DOHH2 (cell line): ENCODE data around the gene TACC2.

Experiments used
- H3F3A ChIP-seq: fragments of 200-600 bp; sonication (generic), shearing (Covaris generic); 2 replicates; pipeline ENCODE4 v1.6.0; 2016; ENCODE audit warnings: antibody characterized with exemption, mild to moderate bottlenecking; ENCODE audit not compliant: control insufficient read depth, insufficient read depth
- H3K27ac ChIP-seq: fragments of 200-600 bp; sonication (generic); 2 replicates; pipeline ENCODE4 v1.5.1; 2014; ENCODE audit warnings: low read depth, mild to moderate bottlenecking, low read length, moderate library complexity
- H3K27me3 ChIP-seq: fragments of 200-600 bp; sonication (generic); 2 replicates; pipeline ENCODE4 v1.6.1; 2014; ENCODE audit warnings: mild to moderate bottlenecking, low read length, mixed read lengths; ENCODE audit not compliant: control insufficient read depth
- H3K36me3 ChIP-seq: fragments of 200-600 bp; sonication (generic); 2 replicates; pipeline ENCODE4 v1.6.1; 2014; ENCODE audit warnings: mild to moderate bottlenecking, low read length, moderate library complexity, mixed read lengths; ENCODE audit not compliant: control insufficient read depth
- H3K4me1 ChIP-seq: fragments of 200-600 bp; sonication (generic); 2 replicates; pipeline ENCODE4 v1.6.1; 2014; ENCODE audit warnings: mild to moderate bottlenecking, low read length, mixed read lengths; ENCODE audit not compliant: control insufficient read depth
- H3K4me2 ChIP-seq: fragments of 200-600 bp; sonication (generic); 2 replicates; pipeline ENCODE4 v1.6.0; 2014; ENCODE audit warnings: mild to moderate bottlenecking, low read length, moderate library complexity
- H3K4me3 ChIP-seq: fragments of 200-600 bp; sonication (generic); 2 replicates; pipeline ENCODE4 v1.5.1; 2014; ENCODE audit warnings: mild to moderate bottlenecking, low read length, mixed read lengths
- H3K79me2 ChIP-seq: fragments of 200-600 bp; sonication (generic); 2 replicates; pipeline ENCODE4 v1.6.1; 2014; ENCODE audit warnings: mild to moderate bottlenecking, low read length, mixed read lengths; ENCODE audit not compliant: control insufficient read depth
- H3K9me2 ChIP-seq: fragments of 200-600 bp; sonication (generic); replicated peaks from 2 replicates; pipeline ENCODE4 v1.6.1; 2014; ENCODE audit warnings: mild to moderate bottlenecking, low read length, mixed read lengths; ENCODE audit not compliant: control insufficient read depth
- H3K9me3 ChIP-seq: fragments of 200-600 bp; sonication (generic); 2 replicates; pipeline ENCODE4 v1.6.1; 2014; ENCODE audit warnings: antibody characterized with exemption, low read length, mixed read lengths; ENCODE audit not compliant: control insufficient read depth, insufficient read depth
- H4K20me1 ChIP-seq: fragments of 200-600 bp; sonication (generic); 2 replicates; pipeline ENCODE4 v1.6.0; 2014; ENCODE audit warnings: low read depth, mild to moderate bottlenecking, antibody characterized with exemption, low read length, moderate library complexity; ENCODE audit not compliant: control insufficient read depth, insufficient read depth
- CTCF ChIP-seq: fragments of 200-600 bp; sonication (generic); IDR thresholded peaks from one replicate; pipeline ENCODE4 v1.5.1; 2014; ENCODE audit warnings: antibody characterized with exemption, mild to moderate bottlenecking, low read depth, low read length; ENCODE audit not compliant: poor library complexity, severe bottlenecking
- EZH2phosphoT487 ChIP-seq: fragments of 200-600 bp; sonication (generic); IDR thresholded peaks from 2 replicates; pipeline ENCODE4 v1.6.1; 2017; ENCODE audit warnings: borderline replicate concordance, mild to moderate bottlenecking, antibody characterized with exemption, low read length, moderate library complexity, mixed read lengths

Gene TACC2

DNA sequence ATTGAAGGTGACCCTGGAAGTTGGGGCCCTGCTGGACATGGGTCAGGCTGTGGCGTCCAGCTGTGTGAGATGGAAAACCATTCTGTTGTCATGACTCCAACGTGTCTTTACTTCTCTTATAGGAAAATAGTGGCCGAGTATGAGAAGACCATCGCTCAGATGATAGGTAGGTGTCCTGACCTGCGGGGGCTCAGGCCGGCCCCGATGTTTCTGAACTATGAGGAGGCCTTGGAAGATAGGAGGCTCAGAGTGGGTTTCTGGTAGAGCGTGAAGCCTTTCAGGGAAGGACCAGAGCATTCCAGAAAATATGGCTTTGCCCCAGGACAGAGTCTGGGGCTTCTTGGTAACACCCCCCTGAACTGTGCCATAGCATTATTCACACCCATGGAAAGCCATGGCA is 252.9 kb downstream of the TACC2 start:
- H3K36me3 ChIP-seq: no peaks in the 10 kb centered on the region
- H3K4me1 ChIP-seq: no peaks in the 10 kb centered on the region
- no peaks in the 10 kb centered on the region for H3K9me2 ChIP-seq
- no peaks in the 10 kb centered on the region for H3F3A ChIP-seq
- H3K4me2 ChIP-seq: no peak overlapping the region
- H3K79me2 ChIP-seq: no peaks in the 10 kb centered on the region
- H3K4me3 ChIP-seq: no peak overlapping the region
- no peaks in the 10 kb centered on the region for H4K20me1 ChIP-seq
- no peak overlapping the region for H3K27ac ChIP-seq
- peaks cover 1% of the 10 kb centered on the region; the same call in 1 of the 2 replicates for H3K27me3 ChIP-seq
- no peaks in the 10 kb centered on the region for H3K9me3 ChIP-seq
- no peak for TF ChIP-seq CTCF
- no peak for TF ChIP-seq EZH2phosphoT487

GRCh38 chr10:122243550-122243949 is 254.6 kb downstream of the TACC2 start:
- no peaks in the 10 kb centered on the region for H3F3A ChIP-seq

GRCh38 chr10:122244001-122244975 is 255.3 kb downstream of the TACC2 start:
- Histone ChIP-seq H3K79me2 (no peaks in the 10 kb centered on the region), H3K27ac (no peak overlapping the region), H4K20me1 (no peaks in the 10 kb centered on the region), H3K27me3 (no peaks in the 10 kb centered on the region), H3K9me3 (no peaks in the 10 kb centered on the region), H3K9me2 (no peaks in the 10 kb centered on the region), H3K4me2 (no peak overlapping the region), H3F3A (no peaks in the 10 kb centered on the region), H3K4me1 (no peaks in the 10 kb centered on the region), H3K36me3 (no peaks in the 10 kb centered on the region), H3K4me3 (no peak overlapping the region)
- TF ChIP-seq CTCF: no peak
- TF ChIP-seq EZH2phosphoT487: no peak

More at GRCh38 chr10:122243550-122243949, 254.6 kb downstream of the TACC2 start:
- H3K4me1 ChIP-seq: no peaks in the 10 kb centered on the region
- H3K4me2 ChIP-seq: no peak overlapping the region
- no peaks in the 10 kb centered on the region for H3K36me3 ChIP-seq
- no peaks in the 10 kb centered on the region for H3K9me2 ChIP-seq
- no peaks in the 10 kb centered on the region for H3K9me3 ChIP-seq
- H3K4me3 ChIP-seq: no peak overlapping the region
- H3K27me3 ChIP-seq: no peaks in the 10 kb centered on the region
- TF ChIP-seq EZH2phosphoT487: no peak
- TF ChIP-seq CTCF: no peak
- H3K27ac ChIP-seq: no peak overlapping the region
- no peaks in the 10 kb centered on the region for H4K20me1 ChIP-seq
- no peaks in the 10 kb centered on the region for H3K79me2 ChIP-seq
